Measurements from ENCODE around the gene DDI2. TPM values are rescaled to one million over a fixed set of nuclear protein-coding genes. Genes with fewer than 3 reads are reported as not detected.
"Not testable (repeated sequence)": the region's sequence is repeated elsewhere in the genome, so short reads cannot be mapped to it uniquely, and the experiment has no call there.

Gene DDI2
- total and polyA plus RNA-seq, 9 of the 15 experiments (the other 6 are each of a cell fraction or from before 2014, with no cell fraction given): 6.5 to 48.4 (median 21.2) TPM

DNA sequence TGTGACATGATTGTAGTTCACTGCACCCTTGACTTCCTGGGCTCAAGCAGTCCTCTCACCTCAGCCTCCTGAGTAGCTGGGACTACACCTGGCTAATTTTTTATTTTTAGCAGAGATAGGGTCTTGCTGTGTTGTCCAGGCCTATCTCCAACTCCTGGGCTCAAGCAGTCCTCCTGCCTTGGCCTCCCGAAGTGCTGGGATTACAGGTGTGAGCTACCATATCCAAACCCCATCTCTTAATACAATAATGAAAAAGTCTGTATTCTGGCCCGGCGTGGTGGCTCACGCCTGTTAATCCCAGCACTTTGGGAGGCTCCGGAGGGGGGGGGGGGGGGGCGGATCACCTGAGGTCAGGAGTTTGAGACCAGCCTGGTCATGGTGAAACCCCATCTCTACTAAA lies 34.9 kb downstream of the DDI2 start:
- H3K27ac ChIP-seq (ENCODE audit: extremely low read depth, low read depth, low read length); H3K4me1 ChIP-seq (replicated peaks in 1 of 2; ENCODE audit: control insufficient read depth in 2 of 2, insufficient read depth in 2 of 2, low read length in 2 of 2); H3K9me1 ChIP-seq (ENCODE audit: control insufficient read depth, insufficient read depth, low read length); H3K4me2 ChIP-seq (ENCODE audit: insufficient read depth, low read length); CTCF ChIA-PET (ENCODE audit: low intra/inter-chr PET ratio); H3K9ac ChIP-seq (ENCODE audit: insufficient read depth in 1 of 2, low read depth in 2 of 2, low read length in 2 of 2); FAIRE-seq; H3K4me3 ChIP-seq; H3K27me3 ChIP-seq (ENCODE audit: control insufficient read depth in 2 of 2, insufficient read depth in 2 of 2, low read length in 2 of 2); H2AFZ ChIP-seq (ENCODE audit: low read depth, low read length); intact Hi-C loops (cut with micrococcal nuclease); DNase-seq (ENCODE audit: extremely low read depth in 1 of 4, low spot score in 3 of 4); H3K79me2 ChIP-seq (ENCODE audit: control insufficient read depth, insufficient read depth, low read length); ATAC-seq; BruUV-seq (replicated peaks); H3K9me3 ChIP-seq (replicated peaks; ENCODE audit: control insufficient read depth, insufficient read depth, low read depth, low read length); H4K20me1 ChIP-seq (replicated peaks; ENCODE audit: control insufficient read depth, insufficient read depth, low read length); in situ Hi-C loops (cut with MboI): not testable (repeated sequence)
- H3K36me3 ChIP-seq (ENCODE audit: control insufficient read depth, insufficient read depth, low read length): peaks cover 86% of the 10 kb centered on the region
- 94% methylated on average over 5 of the region's 6 CpGs for WGBS (ENCODE audit: insufficient coverage, low coverage, missing lambda C conversion rate)
- TF ChIP-seq RBM25 (IDR thresholded peaks at IDR 0.05; ENCODE audit: low read depth, low read length, severe bottlenecking) (peak; percentile 45), ZNF121 (CRISPR knock-in tag; conservative IDR thresholded peaks at IDR 0.05) (peak; percentile 97), CBX1 (IDR thresholded peaks at IDR 0.05; ENCODE audit: low read depth) (0 out of 2 replicates have a peak, but pooled peaks have one; percentile 24)
- TF ChIP-seq, protein P1, sequence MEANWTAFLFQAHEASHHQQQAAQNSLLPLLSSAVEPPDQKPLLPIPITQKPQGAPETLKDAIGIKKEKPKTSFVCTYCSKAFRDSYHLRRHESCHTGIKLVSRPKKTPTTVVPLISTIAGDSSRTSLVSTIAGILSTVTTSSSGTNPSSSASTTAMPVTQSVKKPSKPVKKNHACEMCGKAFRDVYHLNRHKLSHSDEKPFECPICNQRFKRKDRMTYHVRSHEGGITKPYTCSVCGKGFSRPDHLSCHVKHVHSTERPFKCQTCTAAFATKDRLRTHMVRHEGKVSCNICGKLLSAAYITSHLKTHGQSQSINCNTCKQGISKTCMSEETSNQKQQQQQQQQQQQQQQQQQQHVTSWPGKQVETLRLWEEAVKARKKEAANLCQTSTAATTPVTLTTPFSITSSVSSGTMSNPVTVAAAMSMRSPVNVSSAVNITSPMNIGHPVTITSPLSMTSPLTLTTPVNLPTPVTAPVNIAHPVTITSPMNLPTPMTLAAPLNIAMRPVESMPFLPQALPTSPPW (CRISPR knock-in tag; IDR thresholded peaks at IDR 0.05): peak; percentile 21; the same call in 1 of the 2 replicates
- TF ChIP-seq, protein P2, sequence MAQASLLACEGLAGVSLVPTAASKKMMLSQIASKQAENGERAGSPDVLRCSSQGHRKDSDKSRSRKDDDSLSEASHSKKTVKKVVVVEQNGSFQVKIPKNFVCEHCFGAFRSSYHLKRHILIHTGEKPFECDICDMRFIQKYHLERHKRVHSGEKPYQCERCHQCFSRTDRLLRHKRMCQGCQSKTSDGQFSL (CRISPR knock-in tag; IDR thresholded peaks at IDR 0.05): peak; percentile 81
- TF ChIP-seq, protein P2 (tag; IDR thresholded peaks at IDR 0.05): peak in 1 of 2 experiments; percentile 72; a peak in 2 of 4 replicates
- POLR2A ChIA-PET: interaction anchor here (0.7 kb wide), 1 partner anchor 173 kb away, joined by 3 read pairs; no protein-coding TSS in a partner anchor
